Dendritic cell treated with granulocyte-macrophage colony-stimulating factor and Interleukin-4, amounts not matched to agents 40 ng/mL and 50 ng/mL, for 4 days (primary cell): ENCODE measurements around the gene PALLD.

Source experiments
- H3K27ac Mint-ChIP-seq: one replicate; pipeline ENCODE4 v1.8.0; 2022; ENCODE audit warnings: mild to moderate bottlenecking, mixed read lengths
- H3K27me3 Mint-ChIP-seq: one replicate; pipeline ENCODE4 v1.8.0; 2022; ENCODE audit warnings: mild to moderate bottlenecking, mixed read lengths
- H3K36me3 Mint-ChIP-seq: one replicate; pipeline ENCODE4 v1.8.0; 2022; ENCODE audit warnings: low read depth, mixed read lengths
- H3K4me1 Mint-ChIP-seq: one replicate; pipeline ENCODE4 v1.8.0; 2022; ENCODE audit warnings: low read depth, mixed read lengths
- H3K4me3 Mint-ChIP-seq: one replicate; pipeline ENCODE4 v1.8.0; 2022; ENCODE audit warnings: mild to moderate bottlenecking, moderate library complexity, mixed read lengths
- H3K9me3 Mint-ChIP-seq: one replicate; pipeline ENCODE4 v1.8.0; 2022; ENCODE audit warnings: mixed read lengths
- intact Hi-C: fragments of 100-400 bp; cut with micrococcal nuclease; formaldehyde crosslinking; loops from one replicate; pipeline ENCODE4 v1.15.0; 2022

PALLD gene

GRCh38 chr4:168847771-168848502, 351.1 kb downstream of the PALLD start:
- peaks cover 15% of the 10 kb centered on the region for H3K27me3 Mint-ChIP-seq
- H3K9me3 Mint-ChIP-seq: no peaks in the 10 kb centered on the region
- H3K4me3 Mint-ChIP-seq: peak overlapping the region; percentile 39
- peaks cover 47% of the 10 kb centered on the region for H3K36me3 Mint-ChIP-seq
- H3K27ac Mint-ChIP-seq: peak overlapping the region; percentile 9
- peaks cover 31% of the 10 kb centered on the region for H3K4me1 Mint-ChIP-seq
- intact Hi-C loops: loop anchor here (5.0 kb wide), 1 partner anchor 34 kb away; no protein-coding TSS in a partner anchor

- Mint-ChIP-seq H3K9me3 (no peaks in the 10 kb centered on the region), H3K27me3 (peaks cover 12% of the 10 kb centered on the region), H3K27ac (no peak overlapping the region), H3K36me3 (peaks cover 48% of the 10 kb centered on the region), H3K4me1 (peaks cover 42% of the 10 kb centered on the region), H3K4me3 (no peak overlapping the region)
- intact Hi-C loops: loop anchor here (5.0 kb wide), 1 partner anchor 33 kb away; no protein-coding TSS in a partner anchor
Observed at GRCh38 chr4:168849030-168849675, 352.3 kb downstream of the PALLD start.

- Mint-ChIP-seq H3K27me3 (peaks cover 7% of the 10 kb centered on the region), H3K36me3 (peaks cover 43% of the 10 kb centered on the region), H3K27ac (no peak overlapping the region), H3K4me1 (peaks cover 40% of the 10 kb centered on the region), H3K9me3 (no peaks in the 10 kb centered on the region), H3K4me3 (no peak overlapping the region)
- intact Hi-C loops: loop anchor here (5.0 kb wide), 1 partner anchor 32 kb away; no protein-coding TSS in a partner anchor
Observed at GRCh38 chr4:168849997-168850396, 353.1 kb downstream of the PALLD start.

- no peak overlapping the region for H3K27ac Mint-ChIP-seq
- intact Hi-C loops: no loop called here
- H3K4me1 Mint-ChIP-seq: peaks cover 32% of the 10 kb centered on the region
- no peaks in the 10 kb centered on the region for H3K9me3 Mint-ChIP-seq
- no peak overlapping the region for H3K4me3 Mint-ChIP-seq
- peaks cover 7% of the 10 kb centered on the region for H3K27me3 Mint-ChIP-seq
- peaks cover 58% of the 10 kb centered on the region for H3K36me3 Mint-ChIP-seq
Observed at GRCh38 chr4:168852387-168852786, 355.5 kb downstream of the PALLD start.

GRCh38 chr4:168852933-168853713, 356.3 kb downstream of the PALLD start:
- Mint-ChIP-seq H3K4me3 (no peak overlapping the region), H3K27ac (peak overlapping the region; percentile 26), H3K36me3 (peaks cover 58% of the 10 kb centered on the region), H3K9me3 (no peaks in the 10 kb centered on the region), H3K27me3 (peaks cover 7% of the 10 kb centered on the region), H3K4me1 (peaks cover 31% of the 10 kb centered on the region)
- intact Hi-C loops: no loop called here

GRCh38 chr4:168853770-168854169, 356.9 kb downstream of the PALLD start:
- Mint-ChIP-seq H3K4me1 (peaks cover 27% of the 10 kb centered on the region), H3K4me3 (no peak overlapping the region), H3K27me3 (peaks cover 7% of the 10 kb centered on the region), H3K36me3 (peaks cover 58% of the 10 kb centered on the region), H3K27ac (peak overlapping the region; percentile 26), H3K9me3 (no peaks in the 10 kb centered on the region)
- intact Hi-C loops: no loop called here

- H3K27ac Mint-ChIP-seq: no peak overlapping the region
- H3K4me1 Mint-ChIP-seq: peaks cover 27% of the 10 kb centered on the region
- peaks cover 8% of the 10 kb centered on the region for H3K27me3 Mint-ChIP-seq
- H3K4me3 Mint-ChIP-seq: no peak overlapping the region
- peaks cover 65% of the 10 kb centered on the region for H3K36me3 Mint-ChIP-seq
- intact Hi-C loops: no loop called here
- no peaks in the 10 kb centered on the region for H3K9me3 Mint-ChIP-seq
Observed at GRCh38 chr4:168854350-168854921, 357.6 kb downstream of the PALLD start.

- no peak overlapping the region for H3K27ac Mint-ChIP-seq
- H3K36me3 Mint-ChIP-seq: peaks cover 62% of the 10 kb centered on the region
- peaks cover 5% of the 10 kb centered on the region for H3K27me3 Mint-ChIP-seq
- H3K4me1 Mint-ChIP-seq: peaks cover 34% of the 10 kb centered on the region
- H3K9me3 Mint-ChIP-seq: no peaks in the 10 kb centered on the region
- intact Hi-C loops: no loop called here
- no peak overlapping the region for H3K4me3 Mint-ChIP-seq
Observed at GRCh38 chr4:168856312-168856711, 359.5 kb downstream of the PALLD start.

GRCh38 chr4:168857009-168857408, 360.2 kb downstream of the PALLD start:
- no peaks in the 10 kb centered on the region for H3K9me3 Mint-ChIP-seq
- H3K4me1 Mint-ChIP-seq: peaks cover 37% of the 10 kb centered on the region
- intact Hi-C loops: no loop called here
- peaks cover 62% of the 10 kb centered on the region for H3K36me3 Mint-ChIP-seq
- H3K27ac Mint-ChIP-seq: no peak overlapping the region
- H3K27me3 Mint-ChIP-seq: peaks cover 5% of the 10 kb centered on the region
- H3K4me3 Mint-ChIP-seq: no peak overlapping the region

- no peak overlapping the region for H3K27ac Mint-ChIP-seq
- intact Hi-C loops: no loop called here
- H3K9me3 Mint-ChIP-seq: no peaks in the 10 kb centered on the region
- peaks cover 5% of the 10 kb centered on the region for H3K27me3 Mint-ChIP-seq
- H3K4me1 Mint-ChIP-seq: peaks cover 42% of the 10 kb centered on the region
- no peak overlapping the region for H3K4me3 Mint-ChIP-seq
- H3K36me3 Mint-ChIP-seq: peaks cover 67% of the 10 kb centered on the region
Observed at GRCh38 chr4:168857546-168858314, 360.9 kb downstream of the PALLD start.

GRCh38 chr4:168859100-168859499, 362.2 kb downstream of the PALLD start:
- no peaks in the 10 kb centered on the region for H3K9me3 Mint-ChIP-seq
- intact Hi-C loops: no loop called here
- H3K4me3 Mint-ChIP-seq: no peak overlapping the region
- peaks cover 39% of the 10 kb centered on the region for H3K4me1 Mint-ChIP-seq
- H3K36me3 Mint-ChIP-seq: peaks cover 64% of the 10 kb centered on the region
- no peak overlapping the region for H3K27ac Mint-ChIP-seq
- H3K27me3 Mint-ChIP-seq: peaks cover 8% of the 10 kb centered on the region

- no peak overlapping the region for H3K27ac Mint-ChIP-seq
- no peak overlapping the region for H3K4me3 Mint-ChIP-seq
- no peaks in the 10 kb centered on the region for H3K9me3 Mint-ChIP-seq
- peaks cover 36% of the 10 kb centered on the region for H3K4me1 Mint-ChIP-seq
- intact Hi-C loops: no loop called here
- H3K36me3 Mint-ChIP-seq: peaks cover 60% of the 10 kb centered on the region
- peaks cover 8% of the 10 kb centered on the region for H3K27me3 Mint-ChIP-seq
Observed at GRCh38 chr4:168859888-168860694, 363.2 kb downstream of the PALLD start.
